ENCODE measurements around the gene OGDH. TPM values are rescaled to one million over a fixed set of nuclear protein-coding genes. Genes with fewer than 3 reads are reported as not detected.
A peak's percentile ranks its signal among the peaks of the same experiment; 100 is the strongest.
"Not testable (repeated sequence)": the region's sequence is repeated elsewhere in the genome, so short reads cannot be mapped to it uniquely, and the experiment has no call there.

The OGDH gene
- total RNA-seq, 1 experiment from 2014 or later, result 75.1 TPM

GRCh38 chr7:44729949-44730590, 123.6 kb downstream of the OGDH start:
- ChIA-PET POLR2A (interaction anchor here (1.0 to 1.2 kb wide), 2 partner anchors 18 to 27 kb away, joined by 3 to 4 read pairs; no protein-coding TSS in a partner anchor), CTCF (no interaction called here)
- no peak for DNase-seq (ENCODE audit: unreplicated experiment)
- intact Hi-C loops (cut with micrococcal nuclease), result no loop called here
- TF ChIP-seq CTCF (IDR thresholded peaks at IDR 0.05; ENCODE audit: unreplicated experiment), result no peak
- Mint-ChIP-seq H3K36me3 (ENCODE audit: insufficient read depth, unreplicated experiment) (no peaks in the 10 kb centered on the region), H3K27me3 (ENCODE audit: insufficient read depth, unreplicated experiment) (no peaks in the 10 kb centered on the region), H3K27ac (ENCODE audit: low read depth, unreplicated experiment) (no peak overlapping the region), H3K4me1 (ENCODE audit: insufficient read depth, unreplicated experiment) (peaks cover 18% of the 10 kb centered on the region), H3K9me3 (ENCODE audit: unreplicated experiment) (peaks cover 7% of the 10 kb centered on the region), H3K4me3 (ENCODE audit: unreplicated experiment) (no peak overlapping the region)
- BruUV-seq (replicated peaks), result no TSS peak

GRCh38 chr7:44732971-44733370, 126.5 kb downstream of the OGDH start:
- peaks cover 20% of the 10 kb centered on the region for H3K4me1 Mint-ChIP-seq (ENCODE audit: insufficient read depth, unreplicated experiment)
- DNase-seq (ENCODE audit: unreplicated experiment); CTCF ChIA-PET; H3K27me3 Mint-ChIP-seq (ENCODE audit: insufficient read depth, unreplicated experiment); H3K36me3 Mint-ChIP-seq (ENCODE audit: insufficient read depth, unreplicated experiment); BruUV-seq (replicated peaks); H3K9me3 Mint-ChIP-seq (ENCODE audit: unreplicated experiment); POLR2A ChIA-PET; intact Hi-C loops (cut with micrococcal nuclease); H3K4me3 Mint-ChIP-seq (ENCODE audit: unreplicated experiment): not testable (repeated sequence)
- peak overlapping the region; percentile 80 for H3K27ac Mint-ChIP-seq (ENCODE audit: low read depth, unreplicated experiment)

- intact Hi-C loops (cut with micrococcal nuclease), result no loop called here
- CTCF ChIA-PET, result interaction anchor here (0.6 kb wide), 1 partner anchor 405 kb away, joined by 3 read pairs; no protein-coding TSS in a partner anchor
- no peaks in the 10 kb centered on the region for H3K36me3 Mint-ChIP-seq (ENCODE audit: insufficient read depth, unreplicated experiment)
- H3K9me3 Mint-ChIP-seq (ENCODE audit: unreplicated experiment), result no peaks in the 10 kb centered on the region
- DNase-seq (ENCODE audit: unreplicated experiment), result peak; percentile 74
- no peak for TF ChIP-seq CTCF (IDR thresholded peaks at IDR 0.05; ENCODE audit: unreplicated experiment)
- POLR2A ChIA-PET, result interaction anchor here (0.6 to 3.0 kb wide), 4 partner anchors 14 to 128 kb away, joined by 3 to 13 read pairs (median 4); partner anchors contain the start of gene OGDH
- no peaks in the 10 kb centered on the region for H3K27me3 Mint-ChIP-seq (ENCODE audit: insufficient read depth, unreplicated experiment)
- BruUV-seq (replicated peaks), result no TSS peak
- no peak overlapping the region for H3K4me3 Mint-ChIP-seq (ENCODE audit: unreplicated experiment)
- peaks cover 23% of the 10 kb centered on the region for H3K4me1 Mint-ChIP-seq (ENCODE audit: insufficient read depth, unreplicated experiment)
- H3K27ac Mint-ChIP-seq (ENCODE audit: low read depth, unreplicated experiment), result peak overlapping the region; percentile 80
Observed at GRCh38 chr7:44733708-44734481, 127.5 kb downstream of the OGDH start.

- H3K27ac Mint-ChIP-seq (ENCODE audit: low read depth, unreplicated experiment), result peak overlapping the region; percentile 69
- no peak for TF ChIP-seq CTCF (IDR thresholded peaks at IDR 0.05; ENCODE audit: unreplicated experiment)
- peak; percentile 95 for DNase-seq (ENCODE audit: unreplicated experiment)
- H3K27me3 Mint-ChIP-seq (ENCODE audit: insufficient read depth, unreplicated experiment), result no peaks in the 10 kb centered on the region
- CTCF ChIA-PET, result interaction anchor here (0.5 to 0.6 kb wide), 2 partner anchors 95 to 235 kb away, joined by 3 read pairs; no protein-coding TSS in a partner anchor
- intact Hi-C loops (cut with micrococcal nuclease), result no loop called here
- peaks cover 31% of the 10 kb centered on the region for H3K4me1 Mint-ChIP-seq (ENCODE audit: insufficient read depth, unreplicated experiment)
- POLR2A ChIA-PET, result interaction anchor here (1.0 to 3.0 kb wide), 12 partner anchors 10 to 129 kb away, joined by 3 to 13 read pairs (median 5); partner anchors contain the start of genes H2AZ2 and OGDH
- H3K4me3 Mint-ChIP-seq (ENCODE audit: unreplicated experiment), result no peak overlapping the region
- TSS peak; percentile 80 for BruUV-seq (replicated peaks)
- H3K9me3 Mint-ChIP-seq (ENCODE audit: unreplicated experiment), result no peaks in the 10 kb centered on the region
- H3K36me3 Mint-ChIP-seq (ENCODE audit: insufficient read depth, unreplicated experiment), result no peaks in the 10 kb centered on the region
Observed at GRCh38 chr7:44735403-44736165, 129.2 kb downstream of the OGDH start.
